Measurements from ENCODE around the gene JUP. TPM values are rescaled to one million over a fixed set of nuclear protein-coding genes. Genes with fewer than 3 reads are reported as not detected.
A peak's percentile ranks its signal among the peaks of the same experiment; 100 is the strongest.

The JUP gene
- total RNA-seq, 2 donors from 2014 or later = 0.63 to 1.4 TPM

- no peaks in the 10 kb centered on the region for H3K36me3 Mint-ChIP-seq (ENCODE audit: low read depth)
Observed at GRCh38 chr17:41725134-41725533, 61.4 kb downstream of the JUP start.

DNA sequence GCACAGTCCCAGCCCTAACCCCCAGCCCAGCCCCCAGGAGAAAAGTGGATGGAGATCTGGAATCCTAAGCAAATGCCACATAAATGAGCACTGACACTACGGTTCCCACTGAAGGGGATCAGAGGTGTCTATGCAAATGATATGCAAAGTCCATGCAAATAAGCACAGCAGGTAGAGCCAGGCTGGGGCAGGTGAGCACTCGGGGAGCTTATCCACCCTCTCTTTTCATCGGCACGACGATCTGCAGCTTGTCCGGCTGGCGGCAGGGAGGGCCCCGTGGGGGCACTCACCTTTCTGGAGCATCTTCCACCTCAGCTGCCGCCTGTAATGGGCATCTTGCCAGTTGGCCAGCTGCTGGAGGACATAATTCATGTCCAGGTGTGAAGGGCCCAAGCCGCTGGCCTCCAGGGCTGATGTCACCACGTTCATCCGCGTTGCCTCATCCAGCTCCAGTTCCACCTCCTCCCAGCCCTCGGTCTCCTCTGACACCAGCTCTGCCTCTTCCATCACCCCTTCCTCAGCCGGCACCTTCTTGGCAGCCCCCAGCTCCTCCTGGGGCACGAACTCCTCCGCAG is 61.9 kb downstream of the JUP start:
- H3K9me3 ChIP-seq (ENCODE audit: control insufficient read depth, low read length, poor library complexity, severe bottlenecking) = no peaks in the 10 kb centered on the region
- peaks cover 23% of the 10 kb centered on the region for H3K27me3 Mint-ChIP-seq
- no peak for ATAC-seq
- H3K4me1 Mint-ChIP-seq = peaks cover 3% of the 10 kb centered on the region
- DNase-seq = no peak
- H3K36me3 Mint-ChIP-seq (ENCODE audit: low read depth) = no peaks in the 10 kb centered on the region
- no peak overlapping the region for H3K27ac Mint-ChIP-seq
- H3K4me3 Mint-ChIP-seq = no peak overlapping the region

More at GRCh38 chr17:41725134-41725533, 61.4 kb downstream of the JUP start:
- H3K27me3 Mint-ChIP-seq = peaks cover 23% of the 10 kb centered on the region
- no peak for ATAC-seq
- no peak for DNase-seq
- H3K4me1 Mint-ChIP-seq = peaks cover 3% of the 10 kb centered on the region
- no peak overlapping the region for H3K4me3 Mint-ChIP-seq
- H3K9me3 ChIP-seq (ENCODE audit: control insufficient read depth, low read length, poor library complexity, severe bottlenecking) = no peaks in the 10 kb centered on the region
- no peak overlapping the region for H3K27ac Mint-ChIP-seq

- peaks cover 3% of the 10 kb centered on the region for H3K4me1 Mint-ChIP-seq
- H3K27ac Mint-ChIP-seq = no peak overlapping the region
- no peaks in the 10 kb centered on the region for H3K9me3 ChIP-seq (ENCODE audit: control insufficient read depth, low read length, poor library complexity, severe bottlenecking)
- no peak overlapping the region for H3K4me3 Mint-ChIP-seq
- H3K27me3 Mint-ChIP-seq = peaks cover 23% of the 10 kb centered on the region
- no peaks in the 10 kb centered on the region for H3K36me3 Mint-ChIP-seq (ENCODE audit: low read depth)
- ATAC-seq = no peak
- no peak for DNase-seq
Observed at GRCh38 chr17:41723801-41724475, 62.6 kb downstream of the JUP start.

DNA sequence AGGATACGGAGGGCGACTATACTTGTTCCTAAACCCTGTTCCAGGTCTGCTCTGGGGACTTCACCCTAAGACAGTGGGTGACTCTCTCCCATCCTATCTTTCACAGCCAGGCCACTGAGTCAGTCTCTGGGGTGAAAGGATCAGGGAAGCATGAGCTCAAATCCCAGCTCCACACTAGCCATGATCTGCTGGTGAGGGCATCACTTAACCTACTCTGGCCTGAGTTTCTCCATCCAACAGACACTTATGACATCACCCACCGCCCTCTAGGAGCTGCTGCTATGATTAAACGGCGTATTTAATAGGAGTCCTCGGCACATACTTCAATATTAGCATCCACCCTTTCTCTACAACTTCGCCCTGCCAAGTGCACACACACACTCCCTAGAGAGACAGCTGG is 64.3 kb downstream of the JUP start:
- H3K36me3 Mint-ChIP-seq (ENCODE audit: low read depth) = no peaks in the 10 kb centered on the region
- H3K27ac Mint-ChIP-seq = no peak overlapping the region
- no peak overlapping the region for H3K4me3 Mint-ChIP-seq
- H3K9me3 ChIP-seq (ENCODE audit: control insufficient read depth, low read length, poor library complexity, severe bottlenecking) = no peaks in the 10 kb centered on the region
- peaks cover 23% of the 10 kb centered on the region for H3K27me3 Mint-ChIP-seq
- no peak for DNase-seq
- ATAC-seq = no peak
- H3K4me1 Mint-ChIP-seq = peaks cover 8% of the 10 kb centered on the region

DNA sequence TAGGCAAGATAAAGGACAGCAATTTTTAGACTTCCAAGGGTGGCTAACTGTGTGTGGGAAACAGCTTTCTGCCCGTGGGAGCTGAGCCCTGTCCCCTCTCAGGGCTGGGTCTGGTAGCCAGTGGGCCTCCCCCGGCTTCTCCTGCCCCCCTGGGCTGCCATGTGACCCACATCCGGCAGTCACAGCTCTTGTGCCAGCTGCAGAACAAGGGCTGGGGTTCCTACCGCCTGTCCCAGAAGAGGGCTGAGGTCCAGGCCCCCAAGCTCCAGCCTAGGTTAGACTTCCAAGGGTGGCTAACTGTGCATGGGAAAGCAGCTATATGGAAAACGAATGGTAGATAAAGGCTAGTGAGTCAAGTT is 68.2 kb downstream of the JUP start:
- DNase-seq (no peak), ATAC-seq (no peak)
- H3K27ac Mint-ChIP-seq = no peak overlapping the region
- peaks cover 12% of the 10 kb centered on the region for H3K4me1 Mint-ChIP-seq
- H3K27me3 Mint-ChIP-seq = peaks cover 14% of the 10 kb centered on the region
- H3K4me3 Mint-ChIP-seq = no peak overlapping the region
- H3K36me3 Mint-ChIP-seq (ENCODE audit: low read depth) = peaks cover 2% of the 10 kb centered on the region
- no peaks in the 10 kb centered on the region for H3K9me3 ChIP-seq (ENCODE audit: control insufficient read depth, low read length, poor library complexity, severe bottlenecking)

DNA sequence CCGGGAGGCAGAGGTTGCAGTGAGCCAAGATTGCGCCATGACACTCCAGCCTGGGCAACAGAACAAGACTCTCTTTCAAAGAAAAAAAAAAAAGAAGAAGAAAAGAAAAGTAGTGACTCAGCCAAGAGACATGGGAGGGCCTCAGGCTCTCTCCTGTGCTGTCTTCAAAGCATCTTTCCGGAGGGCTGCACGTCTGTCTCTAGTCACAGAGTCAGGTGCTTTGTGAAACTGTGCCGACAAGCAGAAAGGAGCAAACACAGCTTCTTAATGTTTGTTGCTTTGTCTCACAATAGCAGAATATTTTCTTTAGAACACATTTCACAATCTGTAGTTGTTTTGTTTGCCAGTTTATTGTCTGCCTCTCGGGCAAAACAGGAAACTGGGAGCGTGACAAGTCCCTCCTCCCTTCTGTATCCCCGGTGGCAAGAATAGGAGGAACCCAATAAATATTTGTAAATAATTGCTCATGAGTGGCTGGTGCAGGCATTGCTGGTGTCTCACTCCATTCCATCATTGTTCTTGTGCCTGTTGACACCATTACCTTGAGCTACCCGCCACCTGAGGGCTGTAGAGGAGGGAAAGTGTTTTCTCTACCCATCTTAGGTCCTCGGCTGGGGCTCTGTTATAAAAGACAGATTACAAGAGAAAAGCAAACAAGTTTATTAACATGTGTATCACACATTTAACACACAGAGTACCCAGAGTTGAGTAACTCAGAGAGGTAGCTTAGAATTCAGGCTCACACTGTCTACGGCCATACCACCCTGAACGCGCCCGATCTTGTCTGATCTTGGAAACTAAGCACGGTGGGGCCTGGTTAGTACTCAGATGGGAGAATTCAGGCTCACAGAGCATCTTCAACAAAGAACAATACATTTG is 68.9 kb downstream of the JUP start:
- H3K4me1 Mint-ChIP-seq = peaks cover 12% of the 10 kb centered on the region
- no peak for DNase-seq
- H3K4me3 Mint-ChIP-seq = peak overlapping the region; percentile 33
- peaks cover 11% of the 10 kb centered on the region for H3K27me3 Mint-ChIP-seq
- H3K9me3 ChIP-seq (ENCODE audit: control insufficient read depth, low read length, poor library complexity, severe bottlenecking) = no peaks in the 10 kb centered on the region
- peaks cover 2% of the 10 kb centered on the region for H3K36me3 Mint-ChIP-seq (ENCODE audit: low read depth)
- ATAC-seq = peak; percentile 86
- H3K27ac Mint-ChIP-seq = peak overlapping the region; percentile 21

- DNase-seq (no peak), ATAC-seq (no peak)
- no peak within 1 kb of the TSS for H3K4me3 Mint-ChIP-seq
- H3K27me3 Mint-ChIP-seq = peaks cover 27% of the 10 kb centered on the region
- H3K36me3 Mint-ChIP-seq (ENCODE audit: low read depth) = peaks cover 2% of the 10 kb centered on the region
- no peaks in the 10 kb centered on the region for H3K9me3 ChIP-seq (ENCODE audit: control insufficient read depth, low read length, poor library complexity, severe bottlenecking)
- no peak within 1 kb of the TSS for H3K27ac Mint-ChIP-seq
- H3K4me1 Mint-ChIP-seq = peaks cover 4% of the 10 kb centered on the region
Observed at GRCh38 chr17:41711669-41712400, 74.7 kb downstream of the JUP start, which contains the start of gene GAST. GAST (plus strand) TSS chr17:41712331; CDS start chr17:41715437, 3,106 bp downstream.

- Mint-ChIP-seq H3K27ac (no peak overlapping the region), H3K36me3 (ENCODE audit: low read depth) (no peaks in the 10 kb centered on the region), H3K4me1 (peaks cover 2% of the 10 kb centered on the region), H3K27me3 (peaks cover 23% of the 10 kb centered on the region), H3K4me3 (no peak overlapping the region)
- ATAC-seq (no peak), DNase-seq (no peak)
- no peaks in the 10 kb centered on the region for H3K9me3 ChIP-seq (ENCODE audit: control insufficient read depth, low read length, poor library complexity, severe bottlenecking)
Observed at GRCh38 chr17:41710472-41711090, 75.9 kb downstream of the JUP start.

GRCh38 chr17:41707803-41708669 is 78.5 kb downstream of the JUP start:
- no peak overlapping the region for H3K27ac Mint-ChIP-seq
- peaks cover 4% of the 10 kb centered on the region for H3K4me1 Mint-ChIP-seq
- H3K36me3 Mint-ChIP-seq (ENCODE audit: low read depth) = peaks cover 2% of the 10 kb centered on the region
- DNase-seq (no peak), ATAC-seq (no peak)
- no peaks in the 10 kb centered on the region for H3K9me3 ChIP-seq (ENCODE audit: control insufficient read depth, low read length, poor library complexity, severe bottlenecking)
- H3K27me3 Mint-ChIP-seq = peaks cover 29% of the 10 kb centered on the region
- no peak overlapping the region for H3K4me3 Mint-ChIP-seq

DNA sequence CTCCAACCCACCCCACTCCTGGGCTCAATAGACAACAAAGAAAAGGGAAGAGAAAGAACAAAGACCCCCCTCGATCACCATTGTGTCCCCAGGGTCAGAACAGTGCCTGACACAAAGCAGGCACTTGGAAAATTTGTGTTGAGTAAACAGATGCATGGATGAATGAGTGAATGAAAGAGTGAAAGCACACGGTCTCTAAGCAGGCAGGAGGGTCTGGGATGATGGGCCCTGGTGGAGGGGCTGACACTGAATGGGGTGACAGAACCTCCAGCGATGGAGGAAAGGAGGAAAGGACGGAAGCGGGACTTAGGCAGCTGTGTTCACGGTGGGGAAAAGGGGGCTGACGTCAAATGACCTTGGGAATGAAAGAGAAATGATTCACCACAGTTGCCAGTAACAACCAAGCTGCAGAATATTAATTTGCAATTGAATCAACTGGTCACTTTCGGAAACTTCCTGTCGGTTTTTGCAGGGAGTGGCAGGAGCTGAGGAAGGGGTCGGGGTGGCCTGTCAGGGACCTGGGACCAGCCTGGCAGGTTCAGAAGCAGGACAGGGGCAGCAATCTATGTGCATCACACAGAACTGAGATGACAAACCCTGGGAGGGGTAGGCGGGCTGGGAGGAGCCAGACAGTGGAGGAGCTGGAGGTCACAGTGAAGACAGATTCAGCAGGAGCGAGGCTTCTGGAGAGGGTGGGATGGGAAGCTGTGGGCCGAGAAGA is 81.1 kb downstream of the JUP start:
- Mint-ChIP-seq H3K27ac (no peak overlapping the region), H3K27me3 (peaks cover 16% of the 10 kb centered on the region), H3K4me3 (no peak overlapping the region), H3K4me1 (peaks cover 7% of the 10 kb centered on the region), H3K36me3 (ENCODE audit: low read depth) (peaks cover 2% of the 10 kb centered on the region)
- ATAC-seq (no peak), DNase-seq (no peak)
- no peaks in the 10 kb centered on the region for H3K9me3 ChIP-seq (ENCODE audit: control insufficient read depth, low read length, poor library complexity, severe bottlenecking)

Data from T-helper 17 cell (primary cell).